ENCODE results near the gene C19orf47.

C19orf47 gene

GRCh38 chr19:40395956-40396355 lies 47.8 kb upstream of the C19orf47 start:
- no peak for ATAC-seq
- TF ChIP-seq TSHZ2 (CRISPR knock-in tag; IDR thresholded peaks at IDR 0.05) (no peak), ARNTL (CRISPR knock-in tag; IDR thresholded peaks at IDR 0.05; ENCODE audit: borderline replicate concordance, low read depth) (no peak)

- ATAC-seq: no peak
- no peak for TF ChIP-seq CSDC2 (CRISPR knock-in tag; IDR thresholded peaks at IDR 0.05)
- no peak for TF ChIP-seq TOX (CRISPR knock-in tag; IDR thresholded peaks at IDR 0.05; ENCODE audit: borderline replicate concordance)
- no peak for TF ChIP-seq PPARA (CRISPR knock-in tag; IDR thresholded peaks at IDR 0.05; ENCODE audit: borderline replicate concordance)
- TF ChIP-seq ISL1 (CRISPR knock-in tag; IDR thresholded peaks at IDR 0.05): no peak
- TF ChIP-seq CREB5 (CRISPR knock-in tag; IDR thresholded peaks at IDR 0.05; ENCODE audit: low read depth): no peak
- no peak for TF ChIP-seq SNAI2 (CRISPR knock-in tag; IDR thresholded peaks at IDR 0.05)
- no peak for TF ChIP-seq BACH2 (CRISPR knock-in tag; IDR thresholded peaks at IDR 0.05; ENCODE audit: borderline replicate concordance)
- TF ChIP-seq TCF4 (CRISPR knock-in tag; IDR thresholded peaks at IDR 0.05; ENCODE audit: borderline replicate concordance): no peak
- no peak for TF ChIP-seq POU6F1 (CRISPR knock-in tag; IDR thresholded peaks at IDR 0.05; ENCODE audit: borderline replicate concordance, low read depth)
- TF ChIP-seq ZNF8 (CRISPR knock-in tag; IDR thresholded peaks at IDR 0.05): no peak
- no peak for TF ChIP-seq ZC3H10 (CRISPR knock-in tag; IDR thresholded peaks at IDR 0.05)
- no peak for TF ChIP-seq CSRNP3 (CRISPR knock-in tag; IDR thresholded peaks at IDR 0.05)
Measured at GRCh38 chr19:40394816-40395210, 46.6 kb upstream of the C19orf47 start.

GRCh38 chr19:40393894-40394815 lies 46.0 kb upstream of the C19orf47 start:
- ATAC-seq: no peak
- TF ChIP-seq SNAI2 (CRISPR knock-in tag; IDR thresholded peaks at IDR 0.05): no peak
- no peak for TF ChIP-seq ZNF8 (CRISPR knock-in tag; IDR thresholded peaks at IDR 0.05)
- TF ChIP-seq BACH2 (CRISPR knock-in tag; IDR thresholded peaks at IDR 0.05; ENCODE audit: borderline replicate concordance): no peak
- TF ChIP-seq POU6F1 (CRISPR knock-in tag; IDR thresholded peaks at IDR 0.05; ENCODE audit: borderline replicate concordance, low read depth): no peak
- no peak for TF ChIP-seq ZNF70 (CRISPR knock-in tag; IDR thresholded peaks at IDR 0.05)
- TF ChIP-seq CSRNP3 (CRISPR knock-in tag; IDR thresholded peaks at IDR 0.05): no peak
- TF ChIP-seq PPARA (CRISPR knock-in tag; IDR thresholded peaks at IDR 0.05; ENCODE audit: borderline replicate concordance): no peak
- TF ChIP-seq ZC3H10 (CRISPR knock-in tag; IDR thresholded peaks at IDR 0.05): no peak
- no peak for TF ChIP-seq RARB (CRISPR knock-in tag; IDR thresholded peaks at IDR 0.05)
- no peak for TF ChIP-seq TOX (CRISPR knock-in tag; IDR thresholded peaks at IDR 0.05; ENCODE audit: borderline replicate concordance)
- TF ChIP-seq OSR1 (CRISPR knock-in tag; IDR thresholded peaks at IDR 0.05): no peak
- no peak for TF ChIP-seq ZFP3 (CRISPR knock-in tag; IDR thresholded peaks at IDR 0.05)
- TF ChIP-seq ZFP30 (CRISPR knock-in tag; IDR thresholded peaks at IDR 0.05): no peak
- TF ChIP-seq GLIS3 (CRISPR knock-in tag; IDR thresholded peaks at IDR 0.05): no peak
- no peak for TF ChIP-seq ZNF565 (CRISPR knock-in tag; conservative IDR thresholded peaks at IDR 0.05; ENCODE audit: low read depth)
- no peak for TF ChIP-seq ARNTL (CRISPR knock-in tag; IDR thresholded peaks at IDR 0.05; ENCODE audit: borderline replicate concordance, low read depth)
- TF ChIP-seq ISL1 (CRISPR knock-in tag; IDR thresholded peaks at IDR 0.05): no peak
- TF ChIP-seq CSDC2 (CRISPR knock-in tag; IDR thresholded peaks at IDR 0.05): no peak
- TF ChIP-seq CREB5 (CRISPR knock-in tag; IDR thresholded peaks at IDR 0.05; ENCODE audit: low read depth): no peak
